ENCODE results near the gene DCHS2. TPM values are rescaled to one million over a fixed set of nuclear protein-coding genes. Genes with fewer than 3 reads are reported as not detected.

DCHS2 gene
- total RNA-seq, 5 donors from 2014 or later (not counting 1 experiment from before 2014, with no cell fraction given) = 0.09 to 0.44 (median 0.13) TPM; not detected in 2

GRCh38 chr4:154485127-154485773 is 6.3 kb downstream of the DCHS2 start:
- Histone ChIP-seq H3K9me3 (no peaks in the 10 kb centered on the region), H3K4me3 (ENCODE audit: control insufficient read depth in 1 of 2, extremely low read depth in 1 of 2, low read length in 1 of 2) (no peak overlapping the region), H3K27me3 (replicated peaks in 1 of 2; ENCODE audit: control insufficient read depth in 2 of 2, extremely low read depth in 1 of 2, insufficient read depth in 2 of 2, low read length in 1 of 2) (peaks cover 3 to 16% of the 10 kb centered on the region in 2 experiments), H3K36me3 (ENCODE audit: control insufficient read depth in 2 of 2, extremely low read depth in 1 of 2, insufficient read depth in 1 of 2, low read length in 1 of 2) (no peaks in the 10 kb centered on the region), H3K27ac (ENCODE audit: low read length) (no peak overlapping the region), H3K4me1 (ENCODE audit: control insufficient read depth in 1 of 2, extremely low read depth in 1 of 2, insufficient read depth in 2 of 2, low read length in 2 of 2) (peaks cover 0 to 4% of the 10 kb centered on the region in 2 experiments)
- DNase-seq (no peak), ATAC-seq (replicated peaks in 1 of 4) (no peak)
- H3K36me3 Mint-ChIP-seq = no peaks in the 10 kb centered on the region
- peaks cover 16 to 33% of the 10 kb centered on the region in 2 donors for H3K27me3 Mint-ChIP-seq
- H3K4me1 Mint-ChIP-seq = peaks cover 0 to 2% (median 0%) of the 10 kb centered on the region in 3 donors
- H3K4me3 Mint-ChIP-seq = no peak overlapping the region
- POLR2A ChIA-PET = no interaction called here
- H3K9me3 Mint-ChIP-seq = no peaks in the 10 kb centered on the region
- CTCF ChIA-PET = no interaction called here
- 43% methylated on average over 2 of the region's 4 CpGs for WGBS (ENCODE audit: insufficient coverage)
- no peak overlapping the region for H3K27ac Mint-ChIP-seq

DNA sequence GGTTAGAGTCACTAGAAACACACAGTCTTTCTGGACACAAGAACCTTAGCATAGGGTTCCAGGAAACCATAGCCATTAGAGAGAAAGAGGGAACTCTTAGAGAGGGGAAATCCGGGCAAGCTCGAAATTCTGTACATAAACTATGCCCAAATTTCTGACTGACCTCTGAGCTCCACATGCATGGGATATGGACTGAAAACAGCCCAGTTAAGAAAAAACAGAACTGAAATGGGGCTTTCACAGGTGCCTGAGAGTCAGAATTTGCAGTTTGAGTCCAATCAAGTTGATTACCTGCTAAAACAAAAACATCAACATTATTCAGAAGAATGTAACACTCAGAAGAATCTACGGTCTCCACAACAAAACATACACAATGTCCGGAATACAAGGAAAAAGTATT is 13.1 kb downstream of the DCHS2 start:
- H3K9me3 ChIP-seq = no peaks in the 10 kb centered on the region
- ChIA-PET POLR2A (no interaction called here), CTCF (no interaction called here)
- H3K27ac ChIP-seq (ENCODE audit: low read length) = no peak overlapping the region
- H3K27me3 Mint-ChIP-seq = peaks cover 10 to 12% of the 10 kb centered on the region in 2 donors
- H3K36me3 ChIP-seq (ENCODE audit: control insufficient read depth in 2 of 2, extremely low read depth in 1 of 2, insufficient read depth in 1 of 2, low read length in 1 of 2) = no peaks in the 10 kb centered on the region
- no peak overlapping the region for H3K4me3 ChIP-seq (ENCODE audit: control insufficient read depth in 1 of 2, extremely low read depth in 1 of 2, low read length in 1 of 2)
- DNase-seq (no peak), ATAC-seq (replicated peaks in 1 of 4) (no peak)
- H3K4me3 Mint-ChIP-seq = no peak overlapping the region
- H3K4me1 Mint-ChIP-seq = no peaks in the 10 kb centered on the region
- H3K27me3 ChIP-seq (replicated peaks in 1 of 2; ENCODE audit: control insufficient read depth in 2 of 2, extremely low read depth in 1 of 2, insufficient read depth in 2 of 2, low read length in 1 of 2) = peaks cover 0 to 6% of the 10 kb centered on the region in 2 experiments
- no peak overlapping the region for H3K27ac Mint-ChIP-seq
- H3K9me3 Mint-ChIP-seq = no peaks in the 10 kb centered on the region
- 55% methylated on average over 2 of the region's 4 CpGs for WGBS (ENCODE audit: insufficient coverage)
- H3K4me1 ChIP-seq (ENCODE audit: control insufficient read depth in 1 of 2, extremely low read depth in 1 of 2, insufficient read depth in 2 of 2, low read length in 2 of 2) = no peaks in the 10 kb centered on the region
- no peaks in the 10 kb centered on the region for H3K36me3 Mint-ChIP-seq

DNA sequence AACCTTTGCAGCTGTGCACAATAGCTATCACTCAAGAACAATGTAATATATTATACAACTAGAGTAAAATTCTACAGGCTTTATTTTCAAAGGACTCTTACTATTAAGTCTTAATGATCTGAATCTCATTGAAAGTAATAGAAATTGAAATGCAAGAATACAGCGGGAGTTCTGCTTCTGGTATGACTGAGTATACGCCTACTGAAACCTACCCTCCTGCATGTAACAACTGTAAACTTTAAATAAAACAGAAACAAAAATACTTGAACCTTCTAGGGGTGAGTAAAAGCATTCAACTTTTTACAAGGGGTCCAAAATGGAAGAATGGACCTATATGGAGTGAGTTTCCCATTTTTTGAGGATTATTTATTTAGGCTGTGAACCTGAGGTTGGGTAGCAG is 13.5 kb downstream of the DCHS2 start:
- Histone ChIP-seq H3K36me3 (ENCODE audit: control insufficient read depth in 2 of 2, extremely low read depth in 1 of 2, insufficient read depth in 1 of 2, low read length in 1 of 2) (no peaks in the 10 kb centered on the region), H3K4me1 (ENCODE audit: control insufficient read depth in 1 of 2, extremely low read depth in 1 of 2, insufficient read depth in 2 of 2, low read length in 2 of 2) (no peaks in the 10 kb centered on the region), H3K27ac (ENCODE audit: low read length) (no peak overlapping the region), H3K9me3 (no peaks in the 10 kb centered on the region), H3K4me3 (ENCODE audit: control insufficient read depth in 1 of 2, extremely low read depth in 1 of 2, low read length in 1 of 2) (no peak overlapping the region), H3K27me3 (replicated peaks in 1 of 2; ENCODE audit: control insufficient read depth in 2 of 2, extremely low read depth in 1 of 2, insufficient read depth in 2 of 2, low read length in 1 of 2) (peaks cover 0 to 6% of the 10 kb centered on the region in 2 experiments)
- Mint-ChIP-seq H3K27me3 (peaks cover 14 to 15% of the 10 kb centered on the region in 2 donors), H3K4me3 (no peak overlapping the region), H3K27ac (no peak overlapping the region), H3K36me3 (no peaks in the 10 kb centered on the region), H3K4me1 (no peaks in the 10 kb centered on the region), H3K9me3 (no peaks in the 10 kb centered on the region)
- no CpG with 5 or more reads among the region's 2 CpGs for WGBS (ENCODE audit: insufficient coverage)
- ChIA-PET CTCF (no interaction called here), POLR2A (no interaction called here)
- no peak for ATAC-seq (replicated peaks in 1 of 4)
- DNase-seq = no peak

GRCh38 chr4:154476232-154476631 is 15.4 kb downstream of the DCHS2 start:
- Histone ChIP-seq H3K27me3 (replicated peaks in 1 of 2; ENCODE audit: control insufficient read depth in 2 of 2, extremely low read depth in 1 of 2, insufficient read depth in 2 of 2, low read length in 1 of 2) (peaks cover 0 to 8% of the 10 kb centered on the region in 2 experiments), H3K4me1 (ENCODE audit: control insufficient read depth in 1 of 2, extremely low read depth in 1 of 2, insufficient read depth in 2 of 2, low read length in 2 of 2) (no peaks in the 10 kb centered on the region), H3K9me3 (no peaks in the 10 kb centered on the region), H3K4me3 (ENCODE audit: control insufficient read depth in 1 of 2, extremely low read depth in 1 of 2, low read length in 1 of 2) (no peak overlapping the region), H3K36me3 (ENCODE audit: control insufficient read depth in 2 of 2, extremely low read depth in 1 of 2, insufficient read depth in 1 of 2, low read length in 1 of 2) (no peaks in the 10 kb centered on the region), H3K27ac (ENCODE audit: low read length) (no peak overlapping the region)
- CTCF ChIA-PET = no interaction called here
- H3K27ac Mint-ChIP-seq = no peak overlapping the region
- no peaks in the 10 kb centered on the region for H3K36me3 Mint-ChIP-seq
- ATAC-seq (replicated peaks in 1 of 4) = no peak
- no peak for DNase-seq
- H3K27me3 Mint-ChIP-seq = peaks cover 16 to 18% of the 10 kb centered on the region in 2 donors
- no CpG with 5 or more reads among the region's 1 CpG for WGBS (ENCODE audit: insufficient coverage)
- POLR2A ChIA-PET = no interaction called here
- H3K9me3 Mint-ChIP-seq = no peaks in the 10 kb centered on the region
- no peak overlapping the region for H3K4me3 Mint-ChIP-seq
- no peaks in the 10 kb centered on the region for H3K4me1 Mint-ChIP-seq

- Histone ChIP-seq H3K27ac (ENCODE audit: low read length) (no peak overlapping the region), H3K4me3 (ENCODE audit: control insufficient read depth in 1 of 2, extremely low read depth in 1 of 2, low read length in 1 of 2) (no peak overlapping the region), H3K4me1 (ENCODE audit: control insufficient read depth in 1 of 2, extremely low read depth in 1 of 2, insufficient read depth in 2 of 2, low read length in 2 of 2) (no peaks in the 10 kb centered on the region), H3K27me3 (replicated peaks in 1 of 2; ENCODE audit: control insufficient read depth in 2 of 2, extremely low read depth in 1 of 2, insufficient read depth in 2 of 2, low read length in 1 of 2) (peaks cover 0 to 8% of the 10 kb centered on the region in 2 experiments), H3K9me3 (no peaks in the 10 kb centered on the region), H3K36me3 (ENCODE audit: control insufficient read depth in 2 of 2, extremely low read depth in 1 of 2, insufficient read depth in 1 of 2, low read length in 1 of 2) (no peaks in the 10 kb centered on the region)
- no peak for DNase-seq
- ChIA-PET POLR2A (no interaction called here), CTCF (no interaction called here)
- Mint-ChIP-seq H3K27me3 (peaks cover 17 to 18% of the 10 kb centered on the region in 2 donors), H3K4me3 (no peak overlapping the region), H3K9me3 (no peaks in the 10 kb centered on the region), H3K36me3 (no peaks in the 10 kb centered on the region), H3K27ac (no peak overlapping the region), H3K4me1 (no peaks in the 10 kb centered on the region)
- no CpG with 5 or more reads among the region's 1 CpG for WGBS (ENCODE audit: insufficient coverage)
- no peak for ATAC-seq (replicated peaks in 1 of 4)
Observed at GRCh38 chr4:154475820-154476219, 15.8 kb downstream of the DCHS2 start.

- CTCF ChIA-PET = no interaction called here
- H3K27ac ChIP-seq (ENCODE audit: low read length) = no peak overlapping the region
- DNase-seq (no peak), ATAC-seq (replicated peaks in 1 of 4) (no peak)
- H3K36me3 ChIP-seq (ENCODE audit: control insufficient read depth in 2 of 2, extremely low read depth in 1 of 2, insufficient read depth in 1 of 2, low read length in 1 of 2) = no peaks in the 10 kb centered on the region
- no peaks in the 10 kb centered on the region for H3K36me3 Mint-ChIP-seq
- H3K9me3 Mint-ChIP-seq = no peaks in the 10 kb centered on the region
- peaks cover 0 to 8% of the 10 kb centered on the region in 2 experiments for H3K27me3 ChIP-seq (replicated peaks in 1 of 2; ENCODE audit: control insufficient read depth in 2 of 2, extremely low read depth in 1 of 2, insufficient read depth in 2 of 2, low read length in 1 of 2)
- H3K27me3 Mint-ChIP-seq = peaks cover 21 to 26% of the 10 kb centered on the region in 2 donors
- no peaks in the 10 kb centered on the region for H3K4me1 Mint-ChIP-seq
- no peak overlapping the region for H3K4me3 ChIP-seq (ENCODE audit: control insufficient read depth in 1 of 2, extremely low read depth in 1 of 2, low read length in 1 of 2)
- H3K4me1 ChIP-seq (ENCODE audit: control insufficient read depth in 1 of 2, extremely low read depth in 1 of 2, insufficient read depth in 2 of 2, low read length in 2 of 2) = no peaks in the 10 kb centered on the region
- no peaks in the 10 kb centered on the region for H3K9me3 ChIP-seq
- WGBS (ENCODE audit: insufficient coverage) = 69% methylated on average over 5 of the region's 6 CpGs
- H3K27ac Mint-ChIP-seq = no peak overlapping the region
- POLR2A ChIA-PET = no interaction called here
- no peak overlapping the region for H3K4me3 Mint-ChIP-seq
Observed at GRCh38 chr4:154473497-154473896, 18.1 kb downstream of the DCHS2 start.

GRCh38 chr4:154472858-154473257 is 18.7 kb downstream of the DCHS2 start:
- Histone ChIP-seq H3K36me3 (ENCODE audit: control insufficient read depth in 2 of 2, extremely low read depth in 1 of 2, insufficient read depth in 1 of 2, low read length in 1 of 2) (no peaks in the 10 kb centered on the region), H3K9me3 (no peaks in the 10 kb centered on the region), H3K4me3 (ENCODE audit: control insufficient read depth in 1 of 2, extremely low read depth in 1 of 2, low read length in 1 of 2) (no peak overlapping the region), H3K4me1 (ENCODE audit: control insufficient read depth in 1 of 2, extremely low read depth in 1 of 2, insufficient read depth in 2 of 2, low read length in 2 of 2) (no peaks in the 10 kb centered on the region), H3K27me3 (replicated peaks in 1 of 2; ENCODE audit: control insufficient read depth in 2 of 2, extremely low read depth in 1 of 2, insufficient read depth in 2 of 2, low read length in 1 of 2) (peaks cover 0 to 8% of the 10 kb centered on the region in 2 experiments), H3K27ac (ENCODE audit: low read length) (no peak overlapping the region)
- DNase-seq (no peak), ATAC-seq (replicated peaks in 1 of 4) (no peak)
- no peaks in the 10 kb centered on the region for H3K36me3 Mint-ChIP-seq
- H3K4me1 Mint-ChIP-seq = no peaks in the 10 kb centered on the region
- ChIA-PET POLR2A (no interaction called here), CTCF (no interaction called here)
- 88% methylated on average over 1 of the region's 1 CpG for WGBS (ENCODE audit: insufficient coverage)
- no peaks in the 10 kb centered on the region for H3K9me3 Mint-ChIP-seq
- no peak overlapping the region for H3K27ac Mint-ChIP-seq
- no peak overlapping the region for H3K4me3 Mint-ChIP-seq
- peaks cover 22 to 26% of the 10 kb centered on the region in 2 donors for H3K27me3 Mint-ChIP-seq
